K562 (cell line): ENCODE data around the gene USP35. TPM values are rescaled to one million over a fixed set of nuclear protein-coding genes. Genes with fewer than 3 reads are reported as not detected.

ENCODE experiments used
- ATAC-seq: fragments of 200-7000 bp; cut with Tn5 transposase; 3 replicates; pipeline ENCODE4 v1.9.1; 2020; ENCODE audit warnings: moderate library complexity
- BruUV-seq: library from RNA; stranded (reverse); fragments of 400-500 nt; replicated peaks from 2 replicates; lab custom pipeline; 2021; lab: Mats Ljungman, UMichigan
- CTCF ChIA-PET: fragments of 300-600 bp; formaldehyde crosslinking; extraction: SDS; loops from one replicate; lab custom pipeline; 2021; ENCODE audit warnings: low intra/inter-chr PET ratio; lab: Yijun Ruan, JAX
- POLR2A ChIA-PET: fragments of 300-600, 350-650 bp; sonication (Branson Sonifier 250); formaldehyde crosslinking; extraction: SDS; loops from one replicate; lab custom pipeline; 2021; ENCODE audit warnings: antibody characterized with exemption, inconsistent platforms; lab: Yijun Ruan, JAX
- DNase-seq, 4 experiments: peaks; one replicate each; pipeline versions ENCODE4 v3.0.0 to v3.0.0-alpha.2; 2011 to 2018; ENCODE audit warnings: low spot score in 3 of 4, mixed read lengths in 3 of 4; ENCODE audit errors: extremely low read depth in 1 of 4
- FAIRE-seq: peaks from 2 replicates; lab custom pipeline; 2011; peaks lifted over from hg19 to GRCh38; lab: Jason Lieb, UNC
- H2AFZ ChIP-seq: 2 replicates; pipeline ENCODE4 v1.6.0; 2011; ENCODE audit warnings: low read depth, low read length, control low read depth, inconsistent platforms
- H3K27ac ChIP-seq: fragments of 200-600 bp; 3 replicates; pipeline ENCODE4 v1.8.0; 2011; ENCODE audit warnings: low read depth, mild to moderate bottlenecking, control low read depth, inconsistent platforms, low read length, moderate library complexity, mixed read lengths; ENCODE audit errors: extremely low read depth
- H3K27me3 ChIP-seq, 2 experiments: fragments of 300-600 bp in 1 of 2; 2 replicates in 1 of 2; 3 replicates in 1 of 2; pipeline versions ENCODE4 v1.6.0 to v1.8.0; 2011; ENCODE audit warnings: inconsistent platforms in 2 of 2, low read length in 2 of 2, mild to moderate bottlenecking in 1 of 2, mixed read lengths in 1 of 2, moderate library complexity in 1 of 2; ENCODE audit not compliant: control insufficient read depth in 2 of 2, insufficient read depth in 2 of 2
- H3K36me3 ChIP-seq: fragments of 300-600 bp; 3 replicates; pipeline ENCODE4 v1.8.0; 2011; ENCODE audit warnings: mild to moderate bottlenecking, low read length, inconsistent platforms; ENCODE audit not compliant: control insufficient read depth, insufficient read depth
- H3K4me1 ChIP-seq, 2 experiments: fragments of 200-600 bp in 1 of 2; replicated peaks in 1 of 2; 2 replicates in 1 of 2; 3 replicates in 1 of 2; pipeline versions ENCODE4 v1.5.1 to v1.8.0; 2011; ENCODE audit warnings: inconsistent platforms in 2 of 2, low read length in 2 of 2, mild to moderate bottlenecking in 1 of 2, mixed read lengths in 1 of 2, moderate library complexity in 1 of 2; ENCODE audit not compliant: control insufficient read depth in 2 of 2, insufficient read depth in 2 of 2
- H3K4me2 ChIP-seq: 2 replicates; pipeline ENCODE4 v1.6.1; 2011; ENCODE audit warnings: low read length, control low read depth, inconsistent platforms, mixed read lengths; ENCODE audit not compliant: insufficient read depth
- H3K4me3 ChIP-seq: fragments of 200-600 bp; sonication (generic), shearing (Covaris generic); 2 replicates; pipeline ENCODE4 v1.5.1; 2016; ENCODE audit warnings: control low read depth, inconsistent platforms
- H3K79me2 ChIP-seq: fragments of 200-600 bp; 3 replicates; pipeline ENCODE4 v1.8.0; 2011; ENCODE audit warnings: low read length, inconsistent platforms; ENCODE audit not compliant: control insufficient read depth, insufficient read depth
- H3K9ac ChIP-seq, 2 experiments: 2 replicates each; pipeline versions ENCODE4 v1.6.0 to v1.6.1; 2011; ENCODE audit warnings: low read depth in 2 of 2, low read length in 2 of 2, control low read depth in 1 of 2, inconsistent platforms in 1 of 2, mild to moderate bottlenecking in 1 of 2, mixed read lengths in 1 of 2; ENCODE audit not compliant: insufficient read depth in 1 of 2
- H3K9me1 ChIP-seq: one replicate; pipeline ENCODE4 v1.6.0; 2011; ENCODE audit warnings: inconsistent platforms, mild to moderate bottlenecking, low read length, moderate library complexity; ENCODE audit not compliant: control insufficient read depth, insufficient read depth
- H3K9me3 ChIP-seq: replicated peaks from 2 replicates; pipeline ENCODE4 v1.5.1; 2011; ENCODE audit warnings: low read depth, low read length, inconsistent platforms; ENCODE audit not compliant: control insufficient read depth, insufficient read depth
- H4K20me1 ChIP-seq: replicated peaks from 2 replicates; pipeline ENCODE4 v1.6.1; 2011; ENCODE audit warnings: low read length, inconsistent platforms, mixed read lengths; ENCODE audit not compliant: control insufficient read depth, insufficient read depth
- BRF2 ChIP-seq: IDR thresholded peaks from 3 replicates; pipeline ENCODE4 v1.6.1; 2011; ENCODE audit warnings: borderline replicate concordance, mild to moderate bottlenecking; ENCODE audit not compliant: insufficient read length, insufficient read depth
- CSDE1 ChIP-seq, 2 experiments: fragments of 450-650 bp; IDR thresholded peaks; 2 replicates each; pipeline ENCODE4 v1.6.1; 2016; ENCODE audit warnings: mild to moderate bottlenecking in 1 of 2
- HOMEZ ChIP-seq: fragments of 250-450 bp; sonication (Bioruptor Pico); IDR thresholded peaks from 2 replicates; pipeline ENCODE4 v1.4.0; 2020; ENCODE audit warnings: mild to moderate bottlenecking, moderate library complexity
- LEF1 ChIP-seq: fragments of 450-650 bp; IDR thresholded peaks from 2 replicates; pipeline ENCODE4 v1.6.1; 2016; ENCODE audit warnings: mild to moderate bottlenecking
- MAFG ChIP-seq: fragments of 450-650 bp; conservative IDR thresholded peaks from 2 replicates; pipeline ENCODE4 v1.6.1; 2016; ENCODE audit warnings: missing genetic modification characterization, missing compliant biosample characterization
- SIN3B ChIP-seq: fragments of 450-650 bp; IDR thresholded peaks from 2 replicates; pipeline ENCODE4 v1.6.1; 2017; ENCODE audit warnings: low read depth, mild to moderate bottlenecking, moderate library complexity
- SREBF1 ChIP-seq: fragments of 150-350 bp; IDR thresholded peaks from 2 replicates; pipeline ENCODE4 v1.6.1; 2014; ENCODE audit warnings: antibody characterized with exemption, low read depth, low read length, borderline replicate concordance
- STAT5A ChIP-seq: IDR thresholded peaks from 2 replicates; pipeline ENCODE4 v1.6.1; 2012; ENCODE audit warnings: low read length, inconsistent platforms, borderline replicate concordance
- SUPT5H ChIP-seq: fragments of 450-650 bp; IDR thresholded peaks from 2 replicates; pipeline ENCODE4 v1.6.1; 2016
- VEZF1 ChIP-seq: fragments of 200-800 bp; sonication (Bioruptor generic); IDR thresholded peaks from 2 replicates; pipeline ENCODE4 v1.6.1; 2017; ENCODE audit warnings: missing genetic modification characterization, missing compliant biosample characterization
- ZFX ChIP-seq: sonication (generic); formaldehyde crosslinking; IDR thresholded peaks from 2 replicates; pipeline ENCODE4 v1.8.0; 2022; ENCODE audit warnings: mild to moderate bottlenecking, missing genetic modification reagents, moderate library complexity
- ZNF274 ChIP-seq: IDR thresholded peaks from 2 replicates; pipeline ENCODE4 v1.6.1; 2011; ENCODE audit warnings: low read depth, mild to moderate bottlenecking, low read length, moderate library complexity, borderline replicate concordance
- ZNF740 ChIP-seq, 3 experiments: fragments of 200-800 bp in 1 of 3; sonication (Bioruptor generic) in 1 of 3; sonication (generic) in 1 of 3; formaldehyde crosslinking in 1 of 3; IDR thresholded peaks; 2 replicates each; pipeline versions ENCODE4 v1.6.1 to v1.8.0; 2016 to 2022; ENCODE audit warnings: mild to moderate bottlenecking in 2 of 3, missing compliant biosample characterization in 2 of 3, missing genetic modification characterization in 2 of 3, missing genetic modification reagents in 1 of 3
- WGBS: fragments of 100-300 bp; shearing (Covaris generic); methylation state at CpG from one replicate; pipeline ENCODE4 v1.1.6; 2016; ENCODE audit warnings: low coverage, mixed read lengths; ENCODE audit not compliant: insufficient coverage; ENCODE audit errors: missing lambda C conversion rate; 5-methylcytosine and 5-hydroxymethylcytosine counted together
- in situ Hi-C: fragments of 300-500 bp; cut with MboI; formaldehyde crosslinking; loops from 4 replicates; pipeline ENCODE4 v1.15.0; 2018; ENCODE audit warnings: inconsistent platforms, mixed read lengths
- intact Hi-C: fragments of 100-400 bp; cut with micrococcal nuclease; formaldehyde crosslinking; loops from 2 replicates; pipeline ENCODE4 v1.14.2; 2022
- polyA plus RNA-seq, 8 experiments: library from polyadenylated mRNA; depleted of rRNA in 4 of 8; stranded (reverse) in 5 of 8; unstranded in 3 of 8; fragments of >200 nt; fragmentation: Nextera tagmentation in 2 of 8; fragmentation: Illumina TruSeq in 1 of 8; extraction: Ambion mirVana in 2 of 8; extraction: Trizol in 1 of 8; gene quantifications; 2 replicates each; pipeline versions ENCODE4 v1.2.1 to v1.2.3, GENCODE V29; 2011 to 2014; ENCODE audit warnings: inconsistent platforms in 1 of 8, missing spikeins in 1 of 8
- total RNA-seq, 7 experiments: library from RNA; depleted of rRNA in 6 of 7; stranded (reverse); fragments of >200 nt in 6 of 7; fragmentation: Illumina TruSeq in 2 of 7; extraction: Trizol in 2 of 7; gene quantifications; 2 replicates each; pipeline versions ENCODE4 v1.2.1 to v1.2.3, GENCODE V29; 2011 to 2021; ENCODE audit warnings: low replicate concordance in 1 of 7
- TF ChIP-seq, protein P1 (sequence below): fragments of 450-650 bp; formaldehyde crosslinking; IDR thresholded peaks from 2 replicates; pipeline ENCODE4 v1.4.0; 2020; ENCODE audit warnings: mild to moderate bottlenecking
- TF ChIP-seq, protein P2 (sequence below): fragments of 450-650 bp; formaldehyde crosslinking; IDR thresholded peaks from 2 replicates; pipeline ENCODE4 v1.4.0; 2022; ENCODE audit warnings: missing genetic modification characterization

Gene USP35
- total and polyA plus RNA-seq, 9 of the 15 experiments (the other 6 are each of a cell fraction or from before 2014, with no cell fraction given), result 0.01 to 4.8 (median 3.6) TPM

GRCh38 chr11:78205256-78205655 is 16.5 kb downstream of the USP35 start:
- Histone ChIP-seq H3K79me2 (no peaks in the 10 kb centered on the region), H3K4me2 (no peak overlapping the region), H2AFZ (no peak overlapping the region), H4K20me1 (no peaks in the 10 kb centered on the region), H3K27ac (no peak overlapping the region), H3K9me1 (no peaks in the 10 kb centered on the region), H3K9ac (no peak overlapping the region), H3K4me1 (peaks cover 0 to 12% of the 10 kb centered on the region in 2 experiments; a peak in 4 of 5 replicates), H3K36me3 (peaks cover 19% of the 10 kb centered on the region; the same call in 2 of the 3 replicates), H3K4me3 (no peak overlapping the region), H3K9me3 (no peaks in the 10 kb centered on the region), H3K27me3 (no peaks in the 10 kb centered on the region)
- CTCF ChIA-PET, result no interaction called here
- ATAC-seq (no peak), FAIRE-seq (no peak), DNase-seq (no peak)
- intact Hi-C loops, result no loop called here
- in situ Hi-C loops, result no loop called here
- BruUV-seq, result no TSS peak
- POLR2A ChIA-PET, result interaction anchor here (0.6 to 0.7 kb wide), 3 partner anchors 10 to 1898 kb away, joined by 3 read pairs; no protein-coding TSS in a partner anchor
- WGBS, result 67% methylated on average over 4 of the region's 4 CpGs
- TF ChIP-seq, protein P1, sequence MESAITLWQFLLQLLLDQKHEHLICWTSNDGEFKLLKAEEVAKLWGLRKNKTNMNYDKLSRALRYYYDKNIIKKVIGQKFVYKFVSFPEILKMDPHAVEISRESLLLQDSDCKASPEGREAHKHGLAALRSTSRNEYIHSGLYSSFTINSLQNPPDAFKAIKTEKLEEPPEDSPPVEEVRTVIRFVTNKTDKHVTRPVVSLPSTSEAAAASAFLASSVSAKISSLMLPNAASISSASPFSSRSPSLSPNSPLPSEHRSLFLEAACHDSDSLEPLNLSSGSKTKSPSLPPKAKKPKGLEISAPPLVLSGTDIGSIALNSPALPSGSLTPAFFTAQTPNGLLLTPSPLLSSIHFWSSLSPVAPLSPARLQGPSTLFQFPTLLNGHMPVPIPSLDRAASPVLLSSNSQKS (CRISPR knock-in tag), result no peak
- TF ChIP-seq SUPT5H (no peak), HOMEZ (CRISPR knock-in tag) (no peak), BRF2 (no peak), SREBF1 (no peak), VEZF1 (CRISPR knock-in tag) (no peak), MAFG (no peak), STAT5A (no peak), ZFX (CRISPR knock-in tag) (no peak), ZNF274 (no peak), ZNF740 (CRISPR knock-in tag; IDR thresholded peaks at IDR 0.05) (no peak), ZNF740 (tag; IDR thresholded peaks at IDR 0.05) (no peak), SIN3B (no peak), CSDE1 (IDR thresholded peaks at IDR 0.05) (no peak), LEF1 (no peak)
- TF ChIP-seq, protein P2, sequence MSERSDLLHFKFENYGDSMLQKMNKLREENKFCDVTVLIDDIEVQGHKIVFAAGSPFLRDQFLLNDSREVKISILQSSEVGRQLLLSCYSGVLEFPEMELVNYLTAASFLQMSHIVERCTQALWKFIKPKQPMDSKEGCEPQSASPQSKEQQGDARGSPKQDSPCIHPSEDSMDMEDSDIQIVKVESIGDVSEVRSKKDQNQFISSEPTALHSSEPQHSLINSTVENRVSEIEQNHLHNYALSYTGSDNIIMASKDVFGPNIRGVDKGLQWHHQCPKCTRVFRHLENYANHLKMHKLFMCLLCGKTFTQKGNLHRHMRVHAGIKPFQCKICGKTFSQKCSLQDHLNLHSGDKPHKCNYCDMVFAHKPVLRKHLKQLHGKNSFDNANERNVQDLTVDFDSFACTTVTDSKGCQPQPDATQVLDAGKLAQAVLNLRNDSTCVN, result no peak
